ENCODE data around the gene APPBP2. TPM values are rescaled to one million over a fixed set of nuclear protein-coding genes. Genes with fewer than 3 reads are reported as not detected.
"Not testable (repeated sequence)": the region's sequence is repeated elsewhere in the genome, so short reads cannot be mapped to it uniquely, and the experiment has no call there.

Gene APPBP2
- total RNA-seq, 3 donors from 2014 or later, result 16.1 to 21.2 (median 17.8) TPM

GRCh38 chr17:60495260-60495659 lies 30.8 kb downstream of the APPBP2 start:
- H3K36me3 Mint-ChIP-seq (ENCODE audit: insufficient read depth), result peaks cover 56% of the 10 kb centered on the region
- DNase-seq, result no peak
- H3K9me3 Mint-ChIP-seq, result peaks cover 7% of the 10 kb centered on the region
- no peak overlapping the region for H3K4me3 Mint-ChIP-seq
- ATAC-seq, result no peak
- H3K27me3 Mint-ChIP-seq (ENCODE audit: low read depth), result no peaks in the 10 kb centered on the region
- peaks cover 3% of the 10 kb centered on the region for H3K4me1 Mint-ChIP-seq (ENCODE audit: low read depth)

DNA sequence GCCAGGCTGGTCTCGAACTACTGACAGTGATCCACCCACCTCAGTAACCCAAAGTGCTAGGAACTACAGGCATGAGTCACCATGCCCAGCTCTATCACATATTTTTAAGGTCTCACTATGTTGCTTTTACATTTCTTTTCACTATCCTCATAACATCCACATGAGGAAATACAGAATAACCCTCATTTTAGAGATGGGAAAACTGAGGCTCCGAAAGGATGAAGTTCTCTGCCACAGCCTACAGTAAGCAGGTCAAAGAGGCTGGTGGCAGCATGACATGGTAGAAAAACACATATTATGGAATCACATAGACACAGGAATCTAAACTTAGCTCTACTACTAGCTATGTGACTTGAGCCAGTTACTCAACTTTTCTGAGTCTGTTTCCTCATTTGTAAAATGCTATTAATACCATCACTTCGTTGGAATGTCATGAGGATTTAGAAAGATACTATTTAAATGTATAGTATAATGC lies 32.2 kb downstream of the APPBP2 start:
- Mint-ChIP-seq H3K36me3 (ENCODE audit: insufficient read depth) (peaks cover 55% of the 10 kb centered on the region), H3K4me3 (no peak overlapping the region), H3K27me3 (ENCODE audit: low read depth) (no peaks in the 10 kb centered on the region), H3K9me3 (peaks cover 7% of the 10 kb centered on the region), H3K4me1 (ENCODE audit: low read depth) (peaks cover 2% of the 10 kb centered on the region)
- DNase-seq (no peak), ATAC-seq (no peak)

- Mint-ChIP-seq H3K4me3 (no peak overlapping the region), H3K36me3 (ENCODE audit: insufficient read depth) (peaks cover 57% of the 10 kb centered on the region), H3K27me3 (ENCODE audit: low read depth) (no peaks in the 10 kb centered on the region), H3K9me3 (peaks cover 7% of the 10 kb centered on the region), H3K4me1 (ENCODE audit: low read depth) (no peaks in the 10 kb centered on the region)
- DNase-seq (no peak), ATAC-seq (no peak)
Observed at GRCh38 chr17:60491771-60492170, 34.3 kb downstream of the APPBP2 start.

GRCh38 chr17:60490594-60490993 lies 35.4 kb downstream of the APPBP2 start:
- not testable (repeated sequence) for H3K9me3 Mint-ChIP-seq; H3K27me3 Mint-ChIP-seq (ENCODE audit: low read depth); DNase-seq; ATAC-seq; H3K4me3 Mint-ChIP-seq; H3K4me1 Mint-ChIP-seq (ENCODE audit: low read depth)
- peaks cover 50% of the 10 kb centered on the region for H3K36me3 Mint-ChIP-seq (ENCODE audit: insufficient read depth)

- no peak for DNase-seq
- Mint-ChIP-seq H3K4me1 (ENCODE audit: low read depth) (no peaks in the 10 kb centered on the region), H3K4me3 (no peak overlapping the region)
Observed at GRCh38 chr17:60481604-60482003, 44.4 kb downstream of the APPBP2 start.

GRCh38 chr17:60473788-60474187 lies 52.3 kb downstream of the APPBP2 start:
- no peak for DNase-seq
- H3K36me3 Mint-ChIP-seq (ENCODE audit: insufficient read depth), result peaks cover 35% of the 10 kb centered on the region
- no peak for ATAC-seq
- no peaks in the 10 kb centered on the region for H3K9me3 Mint-ChIP-seq
- no peak overlapping the region for H3K4me3 Mint-ChIP-seq
- H3K27me3 Mint-ChIP-seq (ENCODE audit: low read depth), result no peaks in the 10 kb centered on the region
- H3K4me1 Mint-ChIP-seq (ENCODE audit: low read depth), result peaks cover 5% of the 10 kb centered on the region

More at GRCh38 chr17:60481604-60482003, 44.4 kb downstream of the APPBP2 start:
- Mint-ChIP-seq H3K36me3 (ENCODE audit: insufficient read depth) (peaks cover 11% of the 10 kb centered on the region), H3K27me3 (ENCODE audit: low read depth) (no peaks in the 10 kb centered on the region), H3K9me3 (no peaks in the 10 kb centered on the region)
- ATAC-seq, result no peak

GRCh38 chr17:60472449-60472848 lies 53.6 kb downstream of the APPBP2 start:
- no peaks in the 10 kb centered on the region for H3K9me3 Mint-ChIP-seq
- H3K27me3 Mint-ChIP-seq (ENCODE audit: low read depth), result no peaks in the 10 kb centered on the region
- no peak for ATAC-seq
- H3K4me3 Mint-ChIP-seq, result no peak overlapping the region
- peaks cover 5% of the 10 kb centered on the region for H3K4me1 Mint-ChIP-seq (ENCODE audit: low read depth)
- DNase-seq, result no peak
- peaks cover 36% of the 10 kb centered on the region for H3K36me3 Mint-ChIP-seq (ENCODE audit: insufficient read depth)

DNA sequence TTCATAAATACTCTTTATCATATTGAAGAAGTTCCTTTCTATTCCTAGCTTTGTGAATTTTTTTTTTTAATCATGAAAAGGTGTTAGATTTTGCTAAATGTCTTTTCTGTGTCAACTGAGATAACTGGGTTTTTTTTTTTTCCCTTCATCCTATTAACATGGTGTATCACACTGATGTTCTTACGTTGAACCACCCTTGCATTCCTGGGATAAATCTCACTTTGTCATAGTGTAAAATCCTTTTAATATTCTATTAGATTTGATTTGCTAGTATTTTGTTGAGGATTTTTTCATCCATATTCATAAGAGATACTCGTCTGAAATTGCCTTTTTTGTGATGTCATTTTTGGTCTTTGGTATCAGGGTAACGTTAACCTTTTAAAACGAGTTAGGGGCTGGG lies 54.6 kb downstream of the APPBP2 start:
- H3K27me3 Mint-ChIP-seq (ENCODE audit: low read depth), result no peaks in the 10 kb centered on the region
- DNase-seq (no peak), ATAC-seq (no peak)
- H3K4me3 Mint-ChIP-seq, result no peak overlapping the region
- peaks cover 32% of the 10 kb centered on the region for H3K36me3 Mint-ChIP-seq (ENCODE audit: insufficient read depth)
- H3K4me1 Mint-ChIP-seq (ENCODE audit: low read depth), result peaks cover 5% of the 10 kb centered on the region
- H3K9me3 Mint-ChIP-seq, result no peaks in the 10 kb centered on the region

GRCh38 chr17:60468371-60468770 lies 57.7 kb downstream of the APPBP2 start:
- Mint-ChIP-seq H3K27me3 (ENCODE audit: low read depth) (no peaks in the 10 kb centered on the region), H3K4me3 (no peak overlapping the region), H3K36me3 (ENCODE audit: insufficient read depth) (peaks cover 39% of the 10 kb centered on the region), H3K9me3 (no peaks in the 10 kb centered on the region), H3K4me1 (ENCODE audit: low read depth) (peaks cover 5% of the 10 kb centered on the region)
- ATAC-seq (no peak), DNase-seq (no peak)

DNA sequence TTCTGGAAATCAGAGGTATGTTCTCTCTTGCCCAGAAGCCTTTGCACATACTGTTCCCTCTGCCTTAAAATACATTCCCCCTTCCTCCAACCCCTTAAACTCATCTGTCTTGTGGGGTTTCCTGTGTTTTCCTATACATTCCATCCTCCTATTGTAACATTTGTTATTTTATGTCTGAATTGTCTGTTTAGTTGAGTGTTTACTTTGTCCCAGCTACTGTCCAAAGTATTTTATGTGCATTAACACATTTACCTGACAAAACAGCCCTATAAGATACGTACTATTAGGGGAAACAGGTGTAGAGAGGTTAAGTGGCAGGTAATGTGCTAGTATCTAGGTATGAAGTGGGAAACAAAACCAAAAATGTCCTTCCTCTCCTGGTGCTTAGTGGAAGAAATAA lies 61.7 kb downstream of the APPBP2 start:
- Mint-ChIP-seq H3K36me3 (ENCODE audit: insufficient read depth) (peaks cover 23% of the 10 kb centered on the region), H3K9me3 (no peaks in the 10 kb centered on the region), H3K4me3 (no peak overlapping the region), H3K27me3 (ENCODE audit: low read depth) (no peaks in the 10 kb centered on the region), H3K4me1 (ENCODE audit: low read depth) (no peaks in the 10 kb centered on the region)
- no peak for DNase-seq
- no peak for ATAC-seq

DNA sequence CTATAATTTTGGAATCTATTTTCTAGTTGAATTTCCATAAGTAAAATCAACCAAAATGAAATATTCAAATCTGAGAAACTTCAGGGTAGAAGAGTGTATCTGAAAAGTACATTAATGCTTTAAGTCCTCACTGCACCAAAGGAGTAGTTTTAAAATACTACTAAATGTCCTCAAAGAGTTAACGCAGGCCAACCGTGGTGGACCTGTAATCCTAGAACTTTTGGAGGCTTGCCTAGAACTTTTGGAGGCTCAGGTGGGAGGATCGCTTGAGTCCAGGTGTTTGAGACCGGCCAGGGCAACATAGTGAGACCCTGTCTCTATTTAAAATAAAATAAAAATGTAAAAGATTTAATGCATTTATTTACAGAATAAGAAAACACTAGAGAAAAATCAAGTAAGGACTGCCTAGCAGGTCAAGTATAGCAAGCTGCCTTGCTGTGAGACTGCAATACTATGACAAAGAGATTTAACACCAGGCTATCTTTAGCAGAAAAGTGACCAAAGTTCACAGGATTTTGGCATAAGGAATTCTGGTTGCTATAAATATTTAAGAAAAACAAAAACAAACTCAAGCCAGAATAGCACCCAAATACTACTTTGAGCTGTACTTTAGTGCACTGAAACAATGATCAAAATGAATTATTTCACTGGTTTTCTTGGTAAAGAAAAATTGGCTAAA lies 62.7 kb downstream of the APPBP2 start:
- Mint-ChIP-seq H3K4me1 (ENCODE audit: low read depth) (no peaks in the 10 kb centered on the region), H3K4me3 (no peak overlapping the region), H3K36me3 (ENCODE audit: insufficient read depth) (peaks cover 28% of the 10 kb centered on the region), H3K9me3 (no peaks in the 10 kb centered on the region), H3K27me3 (ENCODE audit: low read depth) (no peaks in the 10 kb centered on the region)
- ATAC-seq (no peak), DNase-seq (no peak)

DNA sequence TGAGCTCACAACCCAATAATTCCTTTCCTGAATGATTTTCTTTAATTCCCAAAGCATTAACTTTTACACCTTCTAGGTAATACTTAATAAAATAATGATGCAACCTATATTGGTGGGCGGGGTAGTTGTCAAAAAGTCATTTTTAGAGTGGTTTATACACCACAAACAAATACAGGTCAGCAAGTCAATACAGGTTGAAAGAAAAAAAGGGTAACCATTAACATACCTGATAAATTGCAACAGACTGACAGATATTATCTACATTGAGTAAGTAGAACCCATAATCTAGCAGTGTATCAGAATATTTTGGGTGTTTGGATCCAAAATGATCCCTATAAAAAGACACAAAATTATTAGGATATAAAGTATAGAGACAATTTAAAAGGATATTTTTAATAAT lies 64.5 kb downstream of the APPBP2 start:
- no peaks in the 10 kb centered on the region for H3K27me3 Mint-ChIP-seq (ENCODE audit: low read depth)

DNA sequence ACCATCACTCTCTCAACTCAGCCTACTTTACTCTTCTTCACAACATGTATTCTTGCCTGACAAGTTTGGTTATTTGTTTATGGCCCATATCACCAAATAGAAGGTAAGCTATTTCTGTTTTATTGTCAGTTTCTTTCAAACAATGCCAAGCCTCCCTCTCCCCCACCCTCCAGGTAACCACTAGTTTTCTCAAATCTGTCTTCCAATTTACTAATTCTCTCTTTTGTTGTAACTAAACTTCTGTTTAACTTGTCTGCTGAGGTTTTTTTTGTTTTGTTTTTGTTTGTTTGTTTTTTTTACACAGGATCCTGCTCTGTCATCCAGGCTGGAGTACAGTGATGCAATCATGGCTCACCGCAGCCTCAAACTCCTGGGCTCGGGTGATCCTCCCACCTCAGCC lies 68.9 kb downstream of the APPBP2 start:
- no peaks in the 10 kb centered on the region for H3K27me3 Mint-ChIP-seq (ENCODE audit: low read depth)

More for the DNA sequence above, 64.5 kb downstream of the APPBP2 start:
- Mint-ChIP-seq H3K4me3 (no peak overlapping the region), H3K4me1 (ENCODE audit: low read depth) (no peaks in the 10 kb centered on the region), H3K9me3 (no peaks in the 10 kb centered on the region), H3K36me3 (ENCODE audit: insufficient read depth) (peaks cover 36% of the 10 kb centered on the region)
- ATAC-seq (no peak), DNase-seq (no peak)

DNA sequence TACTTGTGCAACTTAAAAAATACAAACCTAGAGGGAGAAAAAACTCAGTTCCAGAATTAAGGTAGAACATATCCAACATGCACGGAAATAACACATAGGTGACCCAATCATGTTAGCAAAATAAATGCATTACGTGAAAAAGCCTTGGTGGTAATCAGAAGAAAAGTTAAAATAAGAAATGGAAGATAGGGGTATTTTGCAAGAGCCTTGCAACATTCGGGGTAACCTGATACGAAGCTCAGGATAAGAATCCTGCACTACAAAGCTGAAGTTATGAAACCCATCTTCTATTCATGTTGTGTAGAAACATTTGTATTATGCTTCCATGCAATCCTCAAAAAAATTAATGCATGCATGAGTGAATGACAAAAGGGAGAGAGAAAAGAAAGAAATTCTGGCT lies 70.7 kb downstream of the APPBP2 start:
- DNase-seq, result no peak
- ATAC-seq, result no peak
- peaks cover 25% of the 10 kb centered on the region for H3K36me3 Mint-ChIP-seq (ENCODE audit: insufficient read depth)

More for the DNA sequence above, 68.9 kb downstream of the APPBP2 start:
- peaks cover 26% of the 10 kb centered on the region for H3K36me3 Mint-ChIP-seq (ENCODE audit: insufficient read depth)
- no peaks in the 10 kb centered on the region for H3K4me1 Mint-ChIP-seq (ENCODE audit: low read depth)
- DNase-seq (no peak), ATAC-seq (no peak)
- no peak overlapping the region for H3K4me3 Mint-ChIP-seq
- no peaks in the 10 kb centered on the region for H3K9me3 Mint-ChIP-seq

GRCh38 chr17:60451965-60452364 lies 74.1 kb downstream of the APPBP2 start:
- no peak overlapping the region for H3K4me3 Mint-ChIP-seq
- no peak for DNase-seq
- H3K36me3 Mint-ChIP-seq (ENCODE audit: insufficient read depth), result peaks cover 22% of the 10 kb centered on the region
- no peaks in the 10 kb centered on the region for H3K9me3 Mint-ChIP-seq
- ATAC-seq, result no peak
- H3K4me1 Mint-ChIP-seq (ENCODE audit: low read depth), result no peaks in the 10 kb centered on the region
- no peaks in the 10 kb centered on the region for H3K27me3 Mint-ChIP-seq (ENCODE audit: low read depth)

More for the DNA sequence above, 70.7 kb downstream of the APPBP2 start:
- Mint-ChIP-seq H3K4me1 (ENCODE audit: low read depth) (no peaks in the 10 kb centered on the region), H3K9me3 (no peaks in the 10 kb centered on the region), H3K4me3 (no peak overlapping the region), H3K27me3 (ENCODE audit: low read depth) (no peaks in the 10 kb centered on the region)

Data from activated T-cell treated with anti-CD3 and anti-CD28 coated beads, Interleukin-2, amount 50 U/mL, for 4 hours (primary cell).